RPMI7951 (cell line): Measurements from ENCODE around the gene TFB2M. TPM values are rescaled to one million over a fixed set of nuclear protein-coding genes. Genes with fewer than 3 reads are reported as not detected.
"Not testable (repeated sequence)": the region's sequence is repeated elsewhere in the genome, so short reads cannot be mapped to it uniquely, and the experiment has no call there.

Source experiments
- DNase-seq: peaks from one replicate; pipeline ENCODE4 v3.0.0-alpha.2; 2012; ENCODE audit warnings: low read depth
- total RNA-seq: library from RNA; depleted of rRNA; stranded (reverse); fragments of >200 nt; shearing (Covaris generic); gene quantifications from 2 replicates; pipeline ENCODE4 v1.2.3, GENCODE V29; 2014

The TFB2M gene
- total RNA-seq, 1 experiment from 2014 or later, result 25.6 TPM

DNA sequence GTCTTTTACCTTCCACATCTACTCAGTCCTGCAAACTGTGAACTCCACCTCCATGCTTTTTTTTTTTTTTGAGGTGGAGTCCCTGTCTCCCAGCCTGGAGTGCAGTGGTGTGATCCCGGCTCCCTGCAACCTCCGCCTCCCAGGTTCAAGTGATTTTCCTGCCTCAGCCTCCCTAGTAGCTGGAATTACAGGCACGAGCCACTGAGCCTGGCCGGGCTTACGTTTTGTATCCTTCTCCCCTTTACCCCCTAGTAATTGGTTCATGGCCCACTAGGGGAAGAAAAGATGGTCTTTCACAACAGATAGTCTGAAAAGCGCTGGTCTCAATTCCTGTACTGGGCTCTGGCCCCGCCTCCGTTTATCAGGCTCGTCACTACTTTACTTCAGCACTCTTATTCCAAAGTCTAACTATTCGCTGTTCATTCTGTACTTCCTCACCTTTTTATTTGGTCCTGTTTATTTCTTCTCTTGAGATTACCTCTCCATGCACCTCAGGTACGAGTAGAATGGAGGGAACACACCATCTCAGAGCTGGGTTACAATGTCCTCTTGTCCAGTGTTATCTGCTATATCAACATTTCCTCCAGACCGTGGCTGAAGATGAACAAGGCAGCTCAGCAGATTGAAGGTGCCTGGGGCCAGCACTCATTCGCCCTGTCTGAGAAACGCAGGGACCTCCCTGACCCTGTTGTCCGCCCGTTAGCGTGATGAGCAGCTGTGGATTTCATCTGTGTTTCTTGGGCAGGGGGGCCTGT, 16.4 kb upstream of the TFB2M start:
- DNase-seq, result no peak

DNA sequence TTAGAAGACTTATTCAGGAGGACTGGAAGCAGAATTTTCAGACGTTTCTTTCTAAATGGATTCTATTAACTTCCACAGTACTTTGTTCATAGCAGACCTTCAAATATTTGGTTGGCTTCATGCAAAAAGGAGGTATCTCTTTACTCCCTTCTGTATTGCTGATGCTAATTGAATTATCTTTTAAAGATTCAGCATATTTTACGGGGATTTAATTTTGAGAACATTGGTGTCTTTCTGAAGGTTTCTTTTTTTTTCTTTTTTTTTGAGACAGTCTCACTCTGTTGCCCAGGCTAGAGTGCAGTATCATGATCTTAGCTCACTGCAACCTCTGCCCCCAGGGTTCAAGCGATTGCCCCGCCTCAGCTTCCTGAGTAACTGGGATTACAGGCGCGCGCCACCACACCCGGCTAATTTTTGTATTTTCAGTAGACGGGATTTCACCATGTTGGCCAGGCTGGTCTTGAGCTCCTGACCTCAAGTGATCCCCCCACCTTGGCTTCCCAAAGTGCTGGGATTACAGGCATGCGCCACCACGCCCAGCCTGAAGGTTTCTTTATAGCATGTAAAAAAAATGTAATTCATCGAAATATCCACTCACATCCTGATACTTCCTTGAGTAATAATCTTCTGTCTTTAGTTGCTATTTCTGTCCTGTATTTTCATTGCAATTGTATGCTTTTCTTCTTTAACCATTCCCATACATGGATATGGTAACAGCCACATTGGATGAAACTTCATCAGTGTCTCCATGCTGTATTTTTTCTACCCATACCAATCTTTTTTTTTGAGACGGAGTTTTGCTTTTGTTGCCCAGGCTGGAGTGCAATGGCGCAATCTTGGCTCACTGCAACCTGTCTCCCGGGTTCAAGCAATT, 14.7 kb upstream of the TFB2M start:
- DNase-seq, result no peak

DNA sequence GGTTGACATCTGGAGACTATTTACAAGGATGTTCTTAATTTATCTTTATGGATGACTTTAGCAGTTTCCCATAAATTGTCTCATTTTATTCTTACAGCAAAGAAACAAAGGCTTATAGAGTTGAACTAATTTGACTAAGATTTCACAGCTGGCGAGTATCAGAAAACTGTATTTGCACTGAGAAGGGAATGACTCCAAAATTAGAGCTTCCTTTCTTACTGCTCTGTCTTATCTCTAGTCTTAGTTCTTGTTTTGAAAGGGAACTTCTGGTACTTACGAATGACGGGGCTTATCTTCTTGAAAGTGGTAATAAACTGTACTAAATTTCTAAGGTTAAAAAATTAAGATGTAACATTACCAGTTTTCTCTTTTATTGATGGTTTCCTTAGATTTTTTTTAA, 13.8 kb upstream of the TFB2M start:
- no peak for DNase-seq

DNA sequence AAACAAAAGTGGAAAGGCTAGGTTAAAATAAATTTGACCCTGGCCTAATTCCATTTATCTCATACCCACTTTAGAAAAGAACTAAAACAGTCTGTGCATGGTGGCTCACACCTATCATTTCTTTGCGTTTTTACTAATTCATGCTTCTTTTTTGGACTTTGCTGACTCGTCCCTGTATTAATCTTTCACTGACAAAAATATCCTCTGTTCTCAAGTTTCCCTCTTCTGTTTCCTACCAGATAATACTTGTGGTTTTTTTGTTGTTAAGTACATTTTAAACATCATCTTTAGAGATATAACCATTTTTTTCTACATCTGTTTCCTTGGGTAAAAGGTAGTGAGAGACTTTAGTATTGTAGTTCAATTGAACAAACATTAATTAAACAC, 11.7 kb upstream of the TFB2M start:
- no peak for DNase-seq

DNA sequence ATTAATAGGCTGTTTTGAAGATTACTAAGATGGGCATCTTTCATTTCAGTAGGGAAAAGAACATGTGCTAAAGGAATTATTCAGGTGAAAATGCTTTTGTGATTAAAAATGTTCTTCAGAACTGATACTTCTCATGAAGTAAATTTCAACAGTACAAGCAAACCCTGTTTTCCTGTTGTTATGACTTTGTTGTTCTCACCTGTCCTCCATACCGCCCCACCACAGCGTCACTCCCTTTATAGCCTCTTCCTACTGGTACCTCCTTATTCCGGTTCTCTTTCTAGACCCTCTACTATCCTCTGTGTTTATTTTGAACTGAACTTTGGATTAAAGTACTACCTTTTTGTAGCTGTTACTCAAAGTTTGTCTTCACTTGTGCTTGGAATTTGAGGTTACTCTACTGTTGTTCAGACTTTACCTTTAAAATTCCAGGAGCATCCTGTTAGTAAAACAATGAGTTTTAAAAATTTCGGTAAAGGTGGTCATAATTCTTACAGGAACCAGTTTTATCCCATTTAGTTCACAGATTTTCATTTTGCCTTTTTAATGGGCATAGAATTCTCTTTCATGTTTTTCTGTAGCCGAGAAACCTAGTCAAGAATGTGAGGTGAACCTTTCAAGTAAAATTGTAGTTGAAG, 11.1 kb upstream of the TFB2M start:
- no peak for DNase-seq

DNA sequence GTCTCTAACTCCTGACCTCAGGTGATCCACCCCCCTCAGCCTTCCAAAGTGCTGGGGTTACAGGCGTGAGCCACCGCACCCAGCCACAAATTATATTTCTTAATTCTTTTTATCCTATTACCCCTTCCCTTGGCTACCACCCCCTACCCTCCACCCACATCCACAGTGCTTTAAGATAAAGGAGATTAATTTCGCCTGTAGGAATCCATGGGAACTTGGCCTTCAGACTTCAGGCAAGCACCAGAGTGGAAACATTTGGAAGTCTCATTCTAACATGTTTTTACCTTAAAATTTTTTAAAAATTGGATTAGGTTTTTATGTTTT, 10.6 kb upstream of the TFB2M start:
- DNase-seq, result no peak

DNA sequence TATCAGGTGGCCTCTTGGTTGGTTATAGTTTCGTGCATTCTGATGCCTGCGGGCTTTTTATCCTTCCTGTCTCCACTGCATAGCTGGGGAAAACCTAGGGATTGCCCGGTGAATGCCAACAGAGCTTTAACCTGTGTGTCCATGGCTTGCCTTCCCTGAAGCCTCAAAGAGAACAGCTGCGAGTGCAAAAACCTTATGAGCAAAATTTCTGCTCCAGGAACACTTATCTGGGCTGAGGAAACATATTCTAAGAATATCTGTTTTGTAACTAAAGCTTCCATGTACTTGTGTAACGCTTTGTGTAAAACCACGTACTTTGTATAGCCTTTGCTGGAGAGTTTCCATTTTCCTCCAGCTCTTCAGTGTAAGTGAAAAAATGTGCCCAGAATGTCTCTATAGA, 7.4 kb upstream of the TFB2M start:
- peak; percentile 50 for DNase-seq

DNA sequence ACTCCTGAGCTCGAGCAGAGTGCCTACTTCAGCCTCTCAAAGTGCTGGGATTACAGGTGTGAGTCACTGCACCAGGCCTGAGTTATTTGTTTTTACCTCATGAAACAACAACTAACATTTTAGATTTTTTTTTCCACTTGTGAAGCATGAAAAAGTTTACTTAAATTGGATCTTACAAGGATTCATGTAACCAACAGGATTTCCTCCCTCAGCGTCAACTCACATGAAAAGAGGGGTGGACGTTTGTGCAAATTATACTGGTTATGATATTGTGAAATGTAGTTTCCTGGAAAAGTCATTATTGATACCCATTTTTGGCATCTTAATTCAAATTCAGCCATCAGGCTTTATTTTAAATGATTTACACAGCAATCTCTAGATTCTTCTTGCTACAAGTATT, 6.7 kb upstream of the TFB2M start:
- DNase-seq, result no peak

DNA sequence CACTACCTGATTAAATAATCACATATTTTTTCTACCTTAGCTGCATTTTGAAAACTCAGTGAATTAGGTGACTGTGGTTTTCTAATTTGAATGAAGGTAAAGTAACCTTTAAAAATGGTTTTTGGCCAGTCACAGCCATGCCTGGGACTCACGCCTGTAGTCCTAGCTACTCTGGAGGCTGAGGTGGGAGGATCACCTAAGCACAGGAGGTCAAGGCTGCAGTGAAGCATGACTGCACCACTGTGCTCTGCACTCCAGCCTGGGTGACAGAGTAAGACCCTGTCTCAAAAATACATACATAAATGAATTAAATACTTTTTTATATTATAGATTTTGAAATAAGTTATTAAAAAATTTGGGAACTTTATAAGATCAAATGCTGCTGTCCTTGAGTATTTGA, 5.9 kb upstream of the TFB2M start:
- DNase-seq, result no peak

DNA sequence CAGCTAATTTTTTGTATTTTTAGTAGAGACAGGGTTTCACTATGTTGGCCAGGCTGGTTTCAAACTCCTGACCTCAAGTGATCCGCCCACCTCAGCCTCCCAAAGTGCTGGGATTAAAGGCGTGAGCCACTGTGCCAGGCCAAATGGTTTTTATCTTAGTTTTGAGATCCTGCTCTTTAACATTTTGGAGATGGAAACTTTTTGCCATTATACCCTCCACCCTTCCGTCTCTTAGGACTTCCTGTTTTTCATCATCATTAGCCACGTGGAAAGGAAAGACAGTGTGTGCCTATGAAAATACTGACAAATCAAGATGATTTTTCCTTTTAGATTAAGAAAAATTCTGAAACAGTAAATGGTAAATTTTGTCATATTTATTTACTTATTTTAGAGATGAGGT, 5.2 kb upstream of the TFB2M start:
- not testable (repeated sequence) for DNase-seq

DNA sequence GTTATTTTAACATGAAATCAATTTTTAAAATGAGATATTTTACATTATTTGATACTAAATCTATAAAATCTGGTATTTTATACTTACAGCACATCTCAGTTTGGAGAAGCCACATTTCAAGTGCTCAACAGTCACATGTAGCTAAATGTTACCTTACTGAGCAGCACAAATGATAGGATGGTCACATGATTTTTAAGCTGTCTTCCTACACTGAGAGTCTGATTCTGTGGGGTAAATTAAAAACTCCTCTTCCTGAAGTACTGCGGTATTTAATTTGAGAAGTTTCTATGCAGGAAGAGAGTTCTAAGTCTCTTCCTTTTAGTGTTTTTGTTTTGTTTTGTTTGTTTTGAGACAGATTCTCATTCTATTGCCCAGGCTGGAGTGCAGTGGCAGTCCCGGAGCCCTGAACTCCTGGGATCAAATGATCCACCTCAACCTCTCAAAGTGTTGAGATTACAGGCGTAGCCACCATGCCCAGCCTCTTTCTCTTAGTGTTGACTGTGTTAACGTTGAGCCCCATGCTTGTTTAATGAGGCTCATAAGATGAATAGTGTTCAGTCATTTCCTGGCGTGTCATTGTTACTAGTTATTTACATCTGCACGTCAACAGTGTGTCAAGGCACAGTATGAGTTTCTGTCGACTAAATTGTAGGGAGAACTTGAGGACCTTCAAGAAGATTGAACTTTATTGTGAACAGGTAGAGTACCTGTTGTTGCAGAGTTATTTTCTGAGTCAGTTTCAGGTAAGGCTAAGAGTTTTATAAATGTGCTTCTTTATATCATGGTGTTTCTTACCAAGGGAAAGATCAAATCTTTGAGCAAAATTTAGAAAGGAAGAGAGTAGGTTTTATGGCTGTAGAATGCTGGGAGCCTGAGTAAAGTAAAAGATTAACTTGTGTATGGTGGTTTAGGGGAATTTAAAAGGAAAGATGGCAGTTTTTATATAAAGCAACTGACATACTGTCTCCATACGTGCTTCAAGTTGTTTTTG, 3.5 kb upstream of the TFB2M start:
- DNase-seq, result peak; percentile 21

DNA sequence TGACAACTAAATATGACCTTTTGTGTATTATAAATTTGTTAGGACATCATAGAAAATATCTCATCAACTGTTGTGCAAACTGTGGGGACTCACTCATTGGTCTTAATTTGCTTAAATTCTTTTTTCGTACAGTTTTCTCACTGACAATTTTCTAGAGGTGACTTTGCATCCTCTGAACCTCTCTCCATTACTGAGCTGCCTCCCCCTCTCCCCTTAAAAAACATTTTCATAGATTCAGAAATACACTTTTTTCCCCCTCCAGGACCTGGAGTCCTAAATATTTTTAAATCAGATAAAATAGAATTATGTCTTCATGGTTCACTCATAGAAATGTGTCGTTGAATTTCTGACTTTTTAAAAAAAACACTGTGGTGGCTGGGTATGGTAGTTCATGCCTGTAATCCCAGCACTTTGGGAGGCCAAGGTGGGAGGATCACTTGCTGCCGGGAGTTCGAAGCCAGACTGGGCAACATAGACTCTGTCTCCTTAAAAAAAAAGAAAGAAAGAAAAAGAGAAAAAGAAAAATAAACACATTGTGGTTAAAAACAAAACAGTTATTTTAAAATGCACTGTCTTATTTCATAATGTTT, 1.7 kb upstream of the TFB2M start:
- DNase-seq, result no peak

DNA sequence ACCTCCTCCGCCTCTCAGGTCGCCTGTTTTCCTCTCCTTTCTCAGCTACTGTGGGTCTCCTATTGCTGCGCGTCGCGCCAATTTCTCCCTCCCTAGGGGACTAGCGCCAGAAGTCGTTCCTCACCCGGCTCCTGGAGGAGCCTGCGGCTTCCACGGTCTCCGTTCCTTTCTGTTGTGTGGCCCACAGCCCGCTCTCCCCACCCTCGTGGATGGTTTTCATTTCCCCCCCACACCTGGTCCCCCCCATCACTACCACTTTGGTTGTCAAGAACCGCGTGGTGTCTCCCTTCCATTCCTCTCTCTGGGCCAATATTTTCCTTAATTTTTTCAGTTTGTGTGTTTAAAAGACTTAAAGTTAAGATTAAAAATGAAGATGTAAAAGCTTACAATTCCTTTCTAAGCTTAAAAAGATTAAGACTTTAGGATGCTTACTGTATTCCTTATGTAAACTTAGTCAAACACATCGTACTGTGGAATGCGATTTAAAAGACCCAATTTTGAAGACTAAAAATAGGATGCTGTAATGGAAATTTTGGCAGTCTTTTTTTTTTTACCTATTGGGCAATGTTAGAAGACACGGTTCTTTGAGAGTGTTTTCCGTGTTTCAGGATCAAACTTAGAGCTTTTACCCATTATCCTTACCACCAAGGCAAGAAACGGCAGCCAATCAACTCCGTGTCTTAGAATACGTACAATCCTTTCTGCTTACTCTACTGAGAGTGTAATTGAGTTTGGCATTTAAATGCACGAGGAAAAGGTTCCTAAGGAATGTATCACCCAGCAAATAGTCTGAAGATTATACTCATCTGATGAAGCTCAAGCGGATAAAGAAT, 968 bp upstream of the TFB2M start:
- peak; percentile 64 for DNase-seq

DNA sequence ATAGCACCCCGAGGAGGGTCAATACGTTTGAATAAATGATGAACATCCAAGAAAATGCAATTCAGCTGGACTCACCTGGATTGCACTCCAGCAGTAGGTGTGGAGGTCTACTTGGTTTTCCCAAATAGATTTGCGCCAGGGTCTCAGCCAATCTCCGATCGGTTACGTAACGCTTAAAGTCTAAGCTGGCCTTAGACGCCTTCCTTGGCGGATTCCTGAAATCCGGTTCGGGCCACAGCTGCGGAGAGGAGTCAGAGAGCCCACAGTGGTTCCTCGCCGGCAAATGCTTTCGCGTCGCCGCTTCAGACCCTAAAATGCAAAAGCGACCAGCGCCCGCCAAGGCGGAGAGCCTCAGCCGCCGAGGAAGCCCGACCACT, 322 bp downstream of the TFB2M start:
- DNase-seq, result no peak

DNA sequence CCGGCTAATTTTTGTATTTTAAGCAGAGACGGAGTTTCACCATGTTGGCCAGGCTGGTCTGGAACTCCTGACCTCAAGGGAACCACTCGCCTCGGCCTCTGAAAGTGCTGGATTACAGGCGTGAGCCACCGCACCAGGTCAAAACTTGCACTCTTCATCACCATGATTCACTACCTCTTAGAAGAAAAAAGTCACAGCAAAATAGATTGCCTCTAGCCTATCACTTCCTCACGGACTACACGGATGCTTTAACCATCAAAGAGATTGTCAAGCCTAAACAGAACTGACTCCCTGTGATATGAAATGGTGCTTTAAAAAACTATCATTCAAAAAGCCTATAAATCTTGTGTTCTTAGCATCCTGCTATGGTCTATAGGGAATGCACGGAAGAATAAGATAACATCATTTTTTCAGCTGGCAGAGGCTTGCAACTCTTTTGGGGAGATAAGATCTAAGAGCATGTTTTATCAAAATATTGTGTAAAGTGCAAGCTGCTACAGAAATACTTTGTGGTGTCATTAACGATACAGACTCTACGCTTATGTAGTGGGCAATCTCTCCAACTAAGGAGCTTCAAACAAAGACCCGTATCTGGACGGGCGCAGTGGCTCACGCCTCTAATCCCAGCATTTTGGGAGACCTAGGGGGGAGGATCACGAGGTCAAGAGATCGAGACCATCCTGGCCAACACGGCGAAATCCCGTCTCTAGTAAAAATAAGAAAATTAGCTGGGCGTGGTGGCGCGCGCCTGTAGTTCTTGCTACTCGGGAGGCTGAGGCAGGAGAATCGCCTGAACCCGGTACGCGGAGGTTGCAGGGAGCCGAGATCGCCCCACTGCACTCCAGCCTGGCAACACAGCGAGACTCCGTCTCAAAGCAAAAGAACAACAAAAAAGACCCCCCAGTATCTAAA, 966 bp downstream of the TFB2M start:
- peak; percentile 31 for DNase-seq

DNA sequence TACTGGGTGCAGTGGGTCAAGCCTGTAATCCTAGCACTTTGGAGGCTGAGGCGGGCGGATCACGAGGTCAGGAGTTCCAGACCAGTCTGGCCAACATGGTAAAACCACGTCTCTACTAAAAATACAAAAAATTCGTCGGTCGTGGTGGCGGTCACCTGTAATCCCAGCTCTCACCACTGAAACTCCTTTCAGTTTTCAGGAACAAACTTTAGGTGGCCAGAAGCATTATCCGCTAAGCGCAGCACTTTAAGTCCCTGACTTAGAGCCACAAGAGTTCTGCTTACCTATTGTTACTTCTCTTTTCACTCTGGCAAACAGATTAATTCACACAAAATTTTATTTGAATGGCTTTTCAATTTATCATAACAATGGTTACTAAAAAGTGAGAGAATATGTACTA, 5.2 kb downstream of the TFB2M start:
- DNase-seq, result not testable (repeated sequence)

DNA sequence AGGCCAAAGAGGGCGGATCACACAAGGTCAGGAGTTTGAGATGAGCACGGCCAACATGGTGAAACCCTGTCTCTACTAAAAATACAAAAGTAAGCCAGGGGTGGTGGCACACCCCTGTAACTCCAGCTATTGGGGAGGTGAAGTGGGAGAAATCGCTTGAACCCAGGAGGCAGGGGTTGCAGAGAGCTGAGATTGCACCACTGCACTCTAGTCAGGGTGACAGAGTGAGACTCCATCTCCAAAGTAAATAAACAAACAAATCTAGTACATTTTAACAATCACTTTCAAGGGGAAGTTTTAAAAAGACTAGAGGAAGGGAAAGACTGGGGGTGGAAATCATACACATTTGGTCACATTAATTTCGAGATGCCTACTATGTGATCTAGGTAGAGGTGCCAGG, 6.8 kb downstream of the TFB2M start:
- DNase-seq, result no peak

DNA sequence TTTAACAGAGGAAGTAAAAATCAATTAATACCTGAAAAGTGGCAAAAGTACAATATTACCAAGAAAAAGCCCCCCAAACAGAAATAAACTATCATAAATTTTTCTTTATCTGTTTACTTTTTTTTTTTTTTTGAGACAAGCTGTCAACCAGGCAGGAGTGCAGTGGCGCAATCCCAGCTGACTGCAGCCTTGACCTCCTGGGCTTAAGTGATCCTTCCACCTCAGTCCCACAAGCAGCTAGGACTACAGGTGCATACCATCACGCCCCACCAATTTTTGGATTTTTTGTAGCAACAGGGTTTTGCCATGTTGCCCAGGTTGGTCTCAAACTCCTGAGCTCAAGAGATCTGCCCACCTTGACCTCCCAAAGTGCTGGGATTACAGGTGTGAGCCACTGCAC, 8.0 kb downstream of the TFB2M start:
- no peak for DNase-seq

DNA sequence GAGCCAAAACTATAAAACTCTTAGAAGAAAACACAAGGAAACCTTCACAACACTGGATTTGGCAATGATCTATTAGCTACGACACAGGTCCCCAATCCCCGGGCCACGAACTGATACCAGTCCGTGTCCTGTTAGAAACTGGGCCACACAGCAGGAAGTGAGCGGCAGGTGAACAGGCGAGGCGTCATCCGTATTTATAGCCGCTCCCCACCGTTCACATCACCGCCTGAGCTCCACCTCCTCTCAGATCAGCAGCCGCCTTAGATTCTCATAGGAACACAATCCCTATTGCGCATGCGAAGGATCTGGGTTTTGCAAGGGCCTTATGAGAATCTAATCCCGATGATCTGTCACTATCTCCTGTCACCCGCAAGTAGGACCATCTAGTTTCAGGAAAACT, 11.9 kb downstream of the TFB2M start:
- no peak for DNase-seq
